ENCODE measurements around the gene DALRD3.

DNA sequence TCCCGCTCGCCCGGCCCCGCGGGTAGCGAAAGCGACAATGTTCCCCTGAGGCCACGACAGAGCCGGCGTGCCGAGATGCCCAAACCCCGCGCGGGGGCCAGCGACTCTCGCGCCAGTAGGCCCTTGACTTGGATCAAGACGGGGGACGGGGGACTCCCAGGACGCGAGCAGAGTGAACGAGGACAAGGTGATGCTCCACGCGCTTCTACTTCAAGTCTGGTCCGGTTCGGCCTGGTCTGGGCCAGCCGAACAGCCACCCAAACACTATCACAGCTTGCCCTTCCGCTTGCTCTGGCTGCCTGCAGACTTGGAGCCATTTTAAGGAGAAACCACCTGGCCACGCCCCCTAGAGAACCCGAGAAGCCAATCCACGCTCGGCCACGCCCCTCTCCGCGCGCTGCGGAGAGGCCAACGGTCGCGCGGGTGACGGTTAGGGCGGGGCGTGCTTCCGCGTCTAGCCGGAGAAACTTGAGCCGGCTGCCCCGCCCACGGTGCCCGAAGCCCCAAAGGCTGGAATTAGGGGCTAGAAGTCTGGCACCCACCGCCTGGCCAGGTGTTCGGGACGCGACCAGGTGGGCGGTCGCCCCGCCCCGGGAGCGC, 2.9 kb upstream of the DALRD3 start:
- TF ChIP-seq, protein P1, sequence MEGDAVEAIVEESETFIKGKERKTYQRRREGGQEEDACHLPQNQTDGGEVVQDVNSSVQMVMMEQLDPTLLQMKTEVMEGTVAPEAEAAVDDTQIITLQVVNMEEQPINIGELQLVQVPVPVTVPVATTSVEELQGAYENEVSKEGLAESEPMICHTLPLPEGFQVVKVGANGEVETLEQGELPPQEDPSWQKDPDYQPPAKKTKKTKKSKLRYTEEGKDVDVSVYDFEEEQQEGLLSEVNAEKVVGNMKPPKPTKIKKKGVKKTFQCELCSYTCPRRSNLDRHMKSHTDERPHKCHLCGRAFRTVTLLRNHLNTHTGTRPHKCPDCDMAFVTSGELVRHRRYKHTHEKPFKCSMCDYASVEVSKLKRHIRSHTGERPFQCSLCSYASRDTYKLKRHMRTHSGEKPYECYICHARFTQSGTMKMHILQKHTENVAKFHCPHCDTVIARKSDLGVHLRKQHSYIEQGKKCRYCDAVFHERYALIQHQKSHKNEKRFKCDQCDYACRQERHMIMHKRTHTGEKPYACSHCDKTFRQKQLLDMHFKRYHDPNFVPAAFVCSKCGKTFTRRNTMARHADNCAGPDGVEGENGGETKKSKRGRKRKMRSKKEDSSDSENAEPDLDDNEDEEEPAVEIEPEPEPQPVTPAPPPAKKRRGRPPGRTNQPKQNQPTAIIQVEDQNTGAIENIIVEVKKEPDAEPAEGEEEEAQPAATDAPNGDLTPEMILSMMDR (IDR thresholded peaks at IDR 0.05): no peak
- TF ChIP-seq EZH2 (IDR thresholded peaks at IDR 0.05): no peak
- no peak for TF ChIP-seq EZH2phosphoT487 (IDR thresholded peaks at IDR 0.05)
